Fibroblast of mammary gland (primary cell): ENCODE measurements around the gene CMIP.

Source experiments
- DNase-seq: peaks from one replicate; pipeline ENCODE4 v3.0.0-alpha.2; 2010; ENCODE audit warnings: low read depth
- H3K4me3 ChIP-seq: 2 replicates; pipeline ENCODE4 v1.5.1; 2011; ENCODE audit warnings: low read depth, mild to moderate bottlenecking, low read length, moderate library complexity; ENCODE audit not compliant: control insufficient read depth
- TF ChIP-seq, protein P1 (sequence below): conservative IDR thresholded peaks from 2 replicates; pipeline ENCODE4 v1.5.1; 2011; ENCODE audit warnings: low read depth, low read length, inconsistent platforms; ENCODE audit not compliant: control insufficient read depth, insufficient read depth

The CMIP gene

DNA sequence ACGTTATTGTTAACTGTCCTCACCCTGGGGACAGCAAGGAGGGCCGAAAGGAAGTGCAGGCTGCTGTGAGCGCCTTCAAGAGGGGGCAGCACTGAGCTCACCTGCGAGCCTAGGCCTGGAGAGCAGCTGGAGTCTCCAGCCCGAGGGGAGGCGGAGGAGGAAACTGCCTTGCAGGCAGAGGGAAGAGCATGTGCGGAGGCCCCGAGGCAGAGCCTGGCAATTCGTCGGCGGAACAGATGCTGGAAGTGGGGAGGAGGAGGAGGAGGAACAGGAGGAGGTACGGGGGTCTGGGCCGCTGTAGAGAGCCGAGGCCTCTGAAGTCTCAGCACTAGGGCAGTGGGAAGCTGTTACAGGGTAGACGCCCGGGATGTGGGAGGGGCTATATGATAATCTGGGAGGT, 284.8 kb downstream of the CMIP start:
- TF ChIP-seq, protein P1, sequence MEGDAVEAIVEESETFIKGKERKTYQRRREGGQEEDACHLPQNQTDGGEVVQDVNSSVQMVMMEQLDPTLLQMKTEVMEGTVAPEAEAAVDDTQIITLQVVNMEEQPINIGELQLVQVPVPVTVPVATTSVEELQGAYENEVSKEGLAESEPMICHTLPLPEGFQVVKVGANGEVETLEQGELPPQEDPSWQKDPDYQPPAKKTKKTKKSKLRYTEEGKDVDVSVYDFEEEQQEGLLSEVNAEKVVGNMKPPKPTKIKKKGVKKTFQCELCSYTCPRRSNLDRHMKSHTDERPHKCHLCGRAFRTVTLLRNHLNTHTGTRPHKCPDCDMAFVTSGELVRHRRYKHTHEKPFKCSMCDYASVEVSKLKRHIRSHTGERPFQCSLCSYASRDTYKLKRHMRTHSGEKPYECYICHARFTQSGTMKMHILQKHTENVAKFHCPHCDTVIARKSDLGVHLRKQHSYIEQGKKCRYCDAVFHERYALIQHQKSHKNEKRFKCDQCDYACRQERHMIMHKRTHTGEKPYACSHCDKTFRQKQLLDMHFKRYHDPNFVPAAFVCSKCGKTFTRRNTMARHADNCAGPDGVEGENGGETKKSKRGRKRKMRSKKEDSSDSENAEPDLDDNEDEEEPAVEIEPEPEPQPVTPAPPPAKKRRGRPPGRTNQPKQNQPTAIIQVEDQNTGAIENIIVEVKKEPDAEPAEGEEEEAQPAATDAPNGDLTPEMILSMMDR: no peak
- no peak for DNase-seq
- no peak overlapping the region for H3K4me3 ChIP-seq

DNA sequence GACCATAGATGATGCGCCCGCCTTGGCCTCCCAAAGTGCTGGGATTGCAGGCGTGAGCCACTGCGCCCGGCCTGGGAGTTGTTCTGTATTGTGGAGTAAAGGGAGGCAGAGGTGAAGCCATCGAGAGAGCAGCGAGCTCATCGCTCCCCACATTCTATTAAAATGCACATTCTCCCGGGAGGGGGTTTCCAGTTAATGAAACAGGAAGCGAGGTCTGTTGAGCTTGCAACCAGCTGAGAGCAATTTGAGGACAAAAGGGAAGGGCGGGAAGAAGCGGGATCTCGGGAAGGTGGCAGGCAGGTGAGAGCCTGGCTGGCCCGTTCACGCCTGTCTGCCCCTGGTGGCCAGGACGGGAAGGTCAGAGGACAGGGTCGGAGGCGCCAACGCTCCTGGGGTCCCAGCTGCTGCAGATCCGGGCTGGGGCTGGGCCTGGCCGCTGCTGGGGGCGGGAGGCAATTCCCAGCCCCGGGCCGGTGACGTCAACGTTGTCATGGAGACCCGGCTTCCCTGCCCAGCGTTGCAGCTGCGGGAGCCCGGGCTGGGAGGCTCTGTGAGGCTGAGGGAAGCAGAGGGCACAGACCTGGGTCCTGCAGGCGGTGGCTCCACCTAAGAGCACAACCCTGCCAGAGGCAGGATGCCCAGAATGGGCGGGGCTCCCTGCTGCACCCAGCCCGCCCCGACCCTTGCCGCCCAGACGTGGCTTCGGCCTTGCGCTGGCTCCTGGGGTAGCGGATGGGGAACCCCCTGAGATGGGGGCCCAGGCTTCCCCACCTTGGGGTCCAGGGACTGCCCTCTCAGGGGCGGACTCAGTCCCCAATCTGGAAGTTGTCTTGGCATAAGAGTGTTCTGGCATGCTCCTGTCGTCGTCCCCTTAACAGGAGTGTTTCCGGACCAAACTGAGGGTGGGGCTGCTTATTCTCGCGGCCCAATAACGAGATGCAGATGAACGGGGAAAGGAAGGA, 285.8 kb downstream of the CMIP start:
- TF ChIP-seq, protein P1: peak; percentile 41
- DNase-seq: peak; percentile 72
- peak overlapping the region; percentile 37 for H3K4me3 ChIP-seq

DNA sequence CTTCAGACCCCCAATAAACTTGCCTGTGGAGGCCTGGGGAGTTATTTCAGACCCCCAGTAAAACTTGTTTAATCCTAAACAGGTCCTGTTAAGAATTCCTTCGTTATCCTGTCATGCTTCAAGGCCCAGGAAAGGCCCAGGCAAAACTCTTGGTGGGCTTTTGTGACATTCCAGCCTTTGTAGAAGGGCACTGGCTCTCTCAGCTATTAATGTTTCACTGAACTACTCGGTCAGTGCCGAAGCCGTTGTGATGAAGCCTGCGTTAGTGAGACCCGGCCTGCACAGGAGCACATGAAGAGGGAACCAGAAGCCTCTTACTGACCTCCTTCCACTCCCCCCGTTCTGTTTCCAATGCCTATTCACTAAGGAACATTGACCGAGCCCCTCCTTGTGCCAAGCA, 287.0 kb downstream of the CMIP start:
- TF ChIP-seq, protein P1: no peak
- DNase-seq: no peak
- H3K4me3 ChIP-seq: no peak overlapping the region

- no peak for DNase-seq
- H3K4me3 ChIP-seq: no peak overlapping the region
- TF ChIP-seq, protein P1: no peak
Observed at GRCh38 chr16:81732699-81733098, 288.1 kb downstream of the CMIP start.

GRCh38 chr16:81733295-81733694, 288.7 kb downstream of the CMIP start:
- TF ChIP-seq, protein P1: no peak
- no peak overlapping the region for H3K4me3 ChIP-seq
- no peak for DNase-seq

DNA sequence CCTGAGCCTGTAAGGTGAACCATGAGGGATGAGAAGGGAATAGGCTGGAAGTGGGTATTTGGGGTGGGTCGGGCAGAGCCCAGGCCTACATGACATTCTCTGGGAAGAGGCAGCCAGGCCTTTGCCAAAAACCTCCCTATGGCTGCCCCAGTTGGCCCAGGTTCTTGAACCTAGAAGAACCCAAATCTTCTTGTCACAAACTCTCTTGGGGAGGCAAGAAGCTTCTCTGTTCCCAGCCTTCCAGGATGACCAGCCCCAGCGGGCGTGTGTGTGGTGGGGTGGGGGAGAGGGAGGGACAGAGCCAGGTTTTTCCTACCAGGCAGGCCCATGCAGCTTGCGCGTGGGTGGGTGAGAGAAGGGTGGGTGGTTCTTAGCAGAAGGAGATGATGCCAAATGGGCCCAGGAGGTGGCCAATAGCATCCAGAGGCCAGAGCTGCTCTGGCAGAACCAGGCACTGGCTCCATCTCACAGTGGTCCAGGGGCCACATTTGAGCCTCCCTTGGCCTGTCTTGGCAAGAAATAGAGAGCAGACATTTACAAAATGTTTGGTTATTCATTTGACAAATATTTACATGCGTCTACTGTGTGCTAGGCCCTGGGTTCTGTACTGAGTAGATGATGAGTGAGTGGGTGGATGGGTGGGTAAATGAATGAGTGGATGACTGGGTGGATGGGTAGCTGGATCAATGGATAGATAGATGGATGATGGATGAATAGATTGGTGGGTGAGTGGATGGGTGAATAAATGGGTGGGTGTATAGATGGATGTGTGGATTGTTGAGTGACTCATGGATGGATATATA, 290.2 kb downstream of the CMIP start:
- DNase-seq: peak; percentile 29
- TF ChIP-seq, protein P1: no peak
- no peak overlapping the region for H3K4me3 ChIP-seq
